Stimulated activated CD4-positive, alpha-beta T cell treated with anti-CD3 and anti-CD28 coated beads, Interleukin-12 subunit alpha, Interleukin-12 subunit beta, amount 100 ng/mL, for 24 hours (primary cell): ENCODE measurements around the gene DAZAP1.
A peak's percentile ranks its signal among the peaks of the same experiment; 100 is the strongest.

Experiments used
- DNase-seq, 2 experiments: peaks; one replicate each; pipeline ENCODE4 v3.0.0-alpha.2; 2020; ENCODE audit warnings: low read depth in 2 of 2

The DAZAP1 gene

GRCh38 chr19:1457031-1457739 lies 49.8 kb downstream of the DAZAP1 start:
- DNase-seq, result no peak

- DNase-seq, result no peak
Observed at GRCh38 chr19:1457892-1458291, 50.5 kb downstream of the DAZAP1 start.

- no peak for DNase-seq
Observed at GRCh38 chr19:1459479-1459878, 52.1 kb downstream of the DAZAP1 start.

GRCh38 chr19:1460033-1460995 lies 52.9 kb downstream of the DAZAP1 start:
- no peak for DNase-seq

- DNase-seq, result no peak
Observed at GRCh38 chr19:1461862-1462261, 54.5 kb downstream of the DAZAP1 start.

- DNase-seq, result no peak
Observed at GRCh38 chr19:1465191-1466016, 58.0 kb downstream of the DAZAP1 start.

- no peak for DNase-seq
Observed at GRCh38 chr19:1466018-1466460, 58.7 kb downstream of the DAZAP1 start.

GRCh38 chr19:1466461-1467214 lies 59.3 kb downstream of the DAZAP1 start:
- DNase-seq, result no peak

- no peak for DNase-seq
Observed at GRCh38 chr19:1467215-1467489, 59.8 kb downstream of the DAZAP1 start.

GRCh38 chr19:1467490-1468273 lies 60.3 kb downstream of the DAZAP1 start:
- DNase-seq, result no peak

- no peak for DNase-seq
Observed at GRCh38 chr19:1468274-1468820, 61.0 kb downstream of the DAZAP1 start.

- DNase-seq, result no peak
Observed at GRCh38 chr19:1468821-1469254, 61.5 kb downstream of the DAZAP1 start.

- no peak for DNase-seq
Observed at GRCh38 chr19:1469255-1470054, 62.1 kb downstream of the DAZAP1 start.

- no peak for DNase-seq
Observed at GRCh38 chr19:1470055-1470304, 62.6 kb downstream of the DAZAP1 start.

- peak; percentile 51 to 69 for DNase-seq
Observed at GRCh38 chr19:1470305-1471009, 63.1 kb downstream of the DAZAP1 start.

GRCh38 chr19:1471010-1471514 lies 63.7 kb downstream of the DAZAP1 start:
- DNase-seq, result no peak

- no peak for DNase-seq
Observed at GRCh38 chr19:1471515-1472160, 64.3 kb downstream of the DAZAP1 start.
